HG02840 (cell line): ENCODE data around the gene PET100.
"Not testable (repeated sequence)": the region's sequence is repeated elsewhere in the genome, so short reads cannot be mapped to it uniquely, and the experiment has no call there.

Source experiments
- ATAC-seq: cut with Tn5 transposase; IDR thresholded peaks from one replicate; pipeline ENCODE4 v1.9.1; 2021; ENCODE audit warnings: mild to moderate bottlenecking, moderate library complexity, moderate number of reproducible peaks; ENCODE audit not compliant: unreplicated experiment, low FRiP score

PET100 gene

GRCh38 chr19:7631577-7631976 is 2.0 kb downstream of the PET100 start:
- no peak for ATAC-seq

GRCh38 chr19:7632340-7633203 is 3.0 kb downstream of the PET100 start:
- no peak for ATAC-seq

GRCh38 chr19:7633698-7634097 is 4.1 kb downstream of the PET100 start, which contains the start of gene PCP2:
Gene PCP2 (minus strand): TSS chr19:7633719. CDS start chr19:7633457, 262 bp downstream.
- ATAC-seq, result no peak

GRCh38 chr19:7635670-7636069 is 6.1 kb downstream of the PET100 start:
- no peak for ATAC-seq

- ATAC-seq, result no peak
Observed at GRCh38 chr19:7636317-7636690, 6.7 kb downstream of the PET100 start.

GRCh38 chr19:7636691-7637373 is 7.2 kb downstream of the PET100 start, which contains the start of gene STXBP2:
Gene STXBP2 (plus strand): TSS chr19:7637110. CDS start chr19:7637150, 40 bp downstream.
- ATAC-seq, result peak; percentile 59

GRCh38 chr19:7637374-7638256 is 8.0 kb downstream of the PET100 start:
- ATAC-seq, result no peak

- no peak for ATAC-seq
Observed at GRCh38 chr19:7638802-7639465, 9.3 kb downstream of the PET100 start.

- no peak for ATAC-seq
Observed at GRCh38 chr19:7639863-7640348, 10.3 kb downstream of the PET100 start.

GRCh38 chr19:7640803-7641202 is 11.2 kb downstream of the PET100 start:
- ATAC-seq, result no peak

- no peak for ATAC-seq
Observed at GRCh38 chr19:7641290-7642276, 12.0 kb downstream of the PET100 start.

GRCh38 chr19:7642295-7643030 is 12.9 kb downstream of the PET100 start:
- ATAC-seq, result no peak

- no peak for ATAC-seq
Observed at GRCh38 chr19:7643031-7643415, 13.4 kb downstream of the PET100 start.

- ATAC-seq, result not testable (repeated sequence)
Observed at GRCh38 chr19:7643629-7644549, 14.3 kb downstream of the PET100 start.

- no peak for ATAC-seq
Observed at GRCh38 chr19:7644550-7644877, 14.9 kb downstream of the PET100 start.

GRCh38 chr19:7645163-7645562 is 15.6 kb downstream of the PET100 start:
- ATAC-seq, result no peak
